Measurements from ENCODE around the gene RUNX2.

DNA sequence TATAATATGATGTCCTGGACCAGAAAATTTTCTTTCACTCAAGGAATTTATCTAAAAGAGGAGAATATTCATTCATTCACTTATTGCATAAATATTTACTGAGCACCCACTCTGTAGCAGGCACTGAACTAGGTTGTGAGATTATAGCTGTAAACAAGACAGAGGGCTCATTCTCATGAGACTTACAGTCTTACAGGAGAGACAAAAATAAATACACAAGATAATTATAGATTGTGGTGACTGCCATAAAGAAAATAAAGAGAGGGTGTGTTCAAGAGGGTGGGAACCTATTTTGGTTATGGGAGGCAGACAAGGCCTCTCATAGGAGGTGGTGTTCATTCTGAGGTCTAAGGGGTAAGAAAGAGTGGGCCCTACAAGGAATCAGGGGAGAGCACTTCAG, 159.5 kb downstream of the RUNX2 start:
- TF ChIP-seq SIN3A (IDR thresholded peaks at IDR 0.05; ENCODE audit: borderline replicate concordance, insufficient read depth, low read depth, low read length) = no peak
- TF ChIP-seq, protein P1, sequence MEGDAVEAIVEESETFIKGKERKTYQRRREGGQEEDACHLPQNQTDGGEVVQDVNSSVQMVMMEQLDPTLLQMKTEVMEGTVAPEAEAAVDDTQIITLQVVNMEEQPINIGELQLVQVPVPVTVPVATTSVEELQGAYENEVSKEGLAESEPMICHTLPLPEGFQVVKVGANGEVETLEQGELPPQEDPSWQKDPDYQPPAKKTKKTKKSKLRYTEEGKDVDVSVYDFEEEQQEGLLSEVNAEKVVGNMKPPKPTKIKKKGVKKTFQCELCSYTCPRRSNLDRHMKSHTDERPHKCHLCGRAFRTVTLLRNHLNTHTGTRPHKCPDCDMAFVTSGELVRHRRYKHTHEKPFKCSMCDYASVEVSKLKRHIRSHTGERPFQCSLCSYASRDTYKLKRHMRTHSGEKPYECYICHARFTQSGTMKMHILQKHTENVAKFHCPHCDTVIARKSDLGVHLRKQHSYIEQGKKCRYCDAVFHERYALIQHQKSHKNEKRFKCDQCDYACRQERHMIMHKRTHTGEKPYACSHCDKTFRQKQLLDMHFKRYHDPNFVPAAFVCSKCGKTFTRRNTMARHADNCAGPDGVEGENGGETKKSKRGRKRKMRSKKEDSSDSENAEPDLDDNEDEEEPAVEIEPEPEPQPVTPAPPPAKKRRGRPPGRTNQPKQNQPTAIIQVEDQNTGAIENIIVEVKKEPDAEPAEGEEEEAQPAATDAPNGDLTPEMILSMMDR (IDR thresholded peaks at IDR 0.05) = no peak
